Spleen (tissue), 7 donors: ENCODE results near the gene STK17A.

Experiments
- POLR2A ChIP-seq, 3 donors: fragments of 450-650 bp; IDR thresholded peaks; one replicate each; pipeline ENCODE4 v1.5.1; 2017; ENCODE audit warnings: antibody characterized with exemption in 3 of 3, mild to moderate bottlenecking in 1 of 3
- POLR2AphosphoS5 ChIP-seq, 3 donors: sonication (generic); formaldehyde crosslinking; IDR thresholded peaks; one replicate each; pipeline ENCODE4 v1.5.1; 2017; ENCODE audit warnings: antibody characterized with exemption in 3 of 3
- TF ChIP-seq, protein P1 (sequence below), 11 experiments: fragments of 200-600 bp in 7 of 11; fragments of 450-650 bp in 4 of 11; sonication (generic) in 4 of 11; IDR thresholded peaks in 8 of 11; conservative IDR thresholded peaks in 3 of 11; 1 replicate in 7 of 11; 2 replicates in 4 of 11; pipeline versions ENCODE4 v1.4.0 to v1.8.0; 2016 to 2021; ENCODE audit warnings: antibody characterized with exemption in 11 of 11, inconsistent platforms in 4 of 11, mild to moderate bottlenecking in 1 of 11
- donor health status: DM: no; HTN: no; CAD: no; lungs with moderate emphysema.
- donor health status: DM: no; HTN: no; CAD: no.
- donor health status: DM: no; HTN: no; CAD: no.

DNA sequence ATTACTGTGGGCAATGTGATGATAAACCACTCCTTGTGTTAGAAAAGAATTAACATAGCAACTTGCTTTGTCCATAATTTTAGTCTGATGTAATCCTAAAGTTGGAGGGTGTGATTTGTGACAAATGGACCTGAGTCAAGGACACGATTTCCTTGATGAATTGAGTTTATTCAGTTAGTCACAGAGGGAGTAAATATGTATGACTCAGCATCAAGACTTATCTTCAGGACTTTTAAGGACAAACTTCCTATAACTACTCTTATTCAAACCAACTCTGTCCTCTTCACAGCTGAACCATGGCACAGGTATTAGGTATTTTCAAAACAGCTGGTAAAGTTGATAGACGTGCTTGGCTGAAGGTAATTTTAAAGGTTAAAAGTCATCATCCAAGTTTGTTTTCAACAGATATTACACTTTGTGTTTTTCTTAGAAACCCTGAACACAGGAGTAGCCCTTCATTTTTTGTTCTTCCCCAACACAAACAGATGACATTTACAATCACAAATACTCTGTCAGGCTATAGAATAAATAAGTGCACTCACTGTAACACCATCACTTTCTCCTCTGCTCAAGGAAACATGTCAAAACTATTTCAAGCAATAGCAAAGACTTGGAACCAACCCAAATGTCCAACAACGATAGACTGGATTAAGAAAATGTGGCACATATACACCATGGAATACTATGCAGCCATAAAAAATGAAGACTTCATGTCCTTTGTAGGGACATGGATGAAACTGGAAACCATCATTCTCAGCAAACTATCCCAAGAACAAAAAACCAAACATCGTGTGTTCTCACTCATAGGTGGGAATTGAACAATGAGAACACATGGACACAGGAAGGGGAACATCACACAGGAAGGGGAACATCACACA is 91.9 kb downstream of the STK17A start:
- TF ChIP-seq POLR2AphosphoS5 (IDR thresholded peaks at IDR 0.05) (no peak), POLR2A (IDR thresholded peaks at IDR 0.05) (no peak)
- TF ChIP-seq, protein P1, sequence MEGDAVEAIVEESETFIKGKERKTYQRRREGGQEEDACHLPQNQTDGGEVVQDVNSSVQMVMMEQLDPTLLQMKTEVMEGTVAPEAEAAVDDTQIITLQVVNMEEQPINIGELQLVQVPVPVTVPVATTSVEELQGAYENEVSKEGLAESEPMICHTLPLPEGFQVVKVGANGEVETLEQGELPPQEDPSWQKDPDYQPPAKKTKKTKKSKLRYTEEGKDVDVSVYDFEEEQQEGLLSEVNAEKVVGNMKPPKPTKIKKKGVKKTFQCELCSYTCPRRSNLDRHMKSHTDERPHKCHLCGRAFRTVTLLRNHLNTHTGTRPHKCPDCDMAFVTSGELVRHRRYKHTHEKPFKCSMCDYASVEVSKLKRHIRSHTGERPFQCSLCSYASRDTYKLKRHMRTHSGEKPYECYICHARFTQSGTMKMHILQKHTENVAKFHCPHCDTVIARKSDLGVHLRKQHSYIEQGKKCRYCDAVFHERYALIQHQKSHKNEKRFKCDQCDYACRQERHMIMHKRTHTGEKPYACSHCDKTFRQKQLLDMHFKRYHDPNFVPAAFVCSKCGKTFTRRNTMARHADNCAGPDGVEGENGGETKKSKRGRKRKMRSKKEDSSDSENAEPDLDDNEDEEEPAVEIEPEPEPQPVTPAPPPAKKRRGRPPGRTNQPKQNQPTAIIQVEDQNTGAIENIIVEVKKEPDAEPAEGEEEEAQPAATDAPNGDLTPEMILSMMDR (IDR thresholded peaks at IDR 0.05 in 8 of 11, conservative IDR thresholded peaks at IDR 0.05 in 3 of 11) = no peak
